SU-DHL-6 (cell line): ENCODE data around the gene MKRN1.

ENCODE experiments used
- H2AFZ ChIP-seq: fragments of 200-600 bp; sonication (generic); 2 replicates; pipeline ENCODE4 v1.6.1; 2014; ENCODE audit warnings: low read depth, mild to moderate bottlenecking, moderate library complexity, mixed read lengths, antibody characterized with exemption, low read length; ENCODE audit not compliant: severe bottlenecking
- H3F3A ChIP-seq: fragments of 200-600 bp; shearing (Covaris generic); 2 replicates; pipeline ENCODE4 v1.6.0; 2016; ENCODE audit warnings: antibody characterized with exemption, mild to moderate bottlenecking; ENCODE audit not compliant: insufficient read depth
- H3K27ac ChIP-seq: fragments of 200-600 bp; sonication (generic); 2 replicates; pipeline ENCODE4 v1.5.1; 2016; ENCODE audit warnings: low read depth, mild to moderate bottlenecking, low read length, moderate library complexity, mixed read lengths
- H3K27me3 ChIP-seq: fragments of 200-600 bp; sonication (generic), shearing (Covaris generic); 2 replicates; pipeline ENCODE4 v1.6.0; 2014; ENCODE audit warnings: mild to moderate bottlenecking, low read length
- H3K36me3 ChIP-seq: fragments of 200-600 bp; sonication (generic); 2 replicates; pipeline ENCODE4 v1.6.1; 2014; ENCODE audit warnings: mild to moderate bottlenecking, low read length, mixed read lengths
- H3K4me2 ChIP-seq: fragments of 300-600, 200-600 bp; shearing (Covaris generic), sonication (generic); 2 replicates; pipeline ENCODE4 v1.6.0; 2014; ENCODE audit warnings: low read length, low read depth, mild to moderate bottlenecking; ENCODE audit not compliant: poor library complexity, severe bottlenecking
- H3K4me3 ChIP-seq: fragments of 200-600 bp; sonication (generic); 2 replicates; pipeline ENCODE4 v1.5.1; 2014; ENCODE audit warnings: antibody characterized with exemption, low read length, mild to moderate bottlenecking, mixed read lengths; ENCODE audit not compliant: insufficient read depth, poor library complexity, severe bottlenecking
- H3K79me2 ChIP-seq: fragments of 200-600 bp; sonication (generic); 2 replicates; pipeline ENCODE4 v1.6.1; 2014; ENCODE audit warnings: mild to moderate bottlenecking, low read length, moderate library complexity; ENCODE audit not compliant: insufficient read depth
- H3K9ac ChIP-seq: fragments of 200-600 bp; sonication (generic); 2 replicates; pipeline ENCODE4 v1.7.0; 2014; ENCODE audit warnings: mild to moderate bottlenecking, low read length
- H3K9me2 ChIP-seq: fragments of 200-600 bp; sonication (generic); replicated peaks from 2 replicates; pipeline ENCODE4 v1.6.1; 2014; ENCODE audit warnings: low read length; ENCODE audit not compliant: insufficient read depth
- H3K9me3 ChIP-seq: fragments of 200-600 bp; sonication (generic); 2 replicates; pipeline ENCODE4 v1.6.1; 2014; ENCODE audit warnings: low read length, mixed read lengths; ENCODE audit not compliant: insufficient read depth
- H4K20me1 ChIP-seq: fragments of 200-600 bp; sonication (generic); 2 replicates; pipeline ENCODE4 v1.6.1; 2014; ENCODE audit warnings: low read depth, mild to moderate bottlenecking, antibody characterized with exemption, low read length, moderate library complexity, mixed read lengths
- EZH2phosphoT487 ChIP-seq: fragments of 200-600 bp; sonication (generic), shearing (Covaris generic); conservative IDR thresholded peaks from 2 replicates; pipeline ENCODE4 v1.6.1; 2018; ENCODE audit warnings: mild to moderate bottlenecking, antibody characterized with exemption, low read length, moderate library complexity, mixed read lengths
- TF ChIP-seq, protein P1 (sequence below): fragments of 200-600 bp; sonication (generic); IDR thresholded peaks from one replicate; pipeline ENCODE4 v1.5.1; 2017; ENCODE audit warnings: antibody characterized with exemption, mild to moderate bottlenecking, low read length, moderate library complexity; ENCODE audit not compliant: insufficient read depth, poor library complexity, severe bottlenecking

Gene MKRN1

GRCh38 chr7:140525743-140526142 is 46.4 kb upstream of the MKRN1 start:
- Histone ChIP-seq H3K9ac (no peak overlapping the region), H3K36me3 (no peaks in the 10 kb centered on the region), H3K9me2 (no peaks in the 10 kb centered on the region), H3K27me3 (no peaks in the 10 kb centered on the region), H3K27ac (no peak overlapping the region), H3K4me3 (no peak overlapping the region), H3F3A (no peaks in the 10 kb centered on the region), H3K4me2 (no peak overlapping the region), H3K9me3 (no peaks in the 10 kb centered on the region), H4K20me1 (no peaks in the 10 kb centered on the region), H2AFZ (no peak overlapping the region), H3K79me2 (no peaks in the 10 kb centered on the region)
- no peak for TF ChIP-seq EZH2phosphoT487

- Histone ChIP-seq H3F3A (no peaks in the 10 kb centered on the region), H3K36me3 (no peaks in the 10 kb centered on the region), H3K4me2 (no peak overlapping the region), H3K4me3 (no peak overlapping the region), H3K9ac (no peak overlapping the region), H3K27me3 (no peaks in the 10 kb centered on the region), H3K27ac (no peak overlapping the region), H3K9me2 (no peaks in the 10 kb centered on the region), H3K9me3 (no peaks in the 10 kb centered on the region), H2AFZ (no peak overlapping the region), H3K79me2 (no peaks in the 10 kb centered on the region), H4K20me1 (no peaks in the 10 kb centered on the region)
- TF ChIP-seq, protein P1, sequence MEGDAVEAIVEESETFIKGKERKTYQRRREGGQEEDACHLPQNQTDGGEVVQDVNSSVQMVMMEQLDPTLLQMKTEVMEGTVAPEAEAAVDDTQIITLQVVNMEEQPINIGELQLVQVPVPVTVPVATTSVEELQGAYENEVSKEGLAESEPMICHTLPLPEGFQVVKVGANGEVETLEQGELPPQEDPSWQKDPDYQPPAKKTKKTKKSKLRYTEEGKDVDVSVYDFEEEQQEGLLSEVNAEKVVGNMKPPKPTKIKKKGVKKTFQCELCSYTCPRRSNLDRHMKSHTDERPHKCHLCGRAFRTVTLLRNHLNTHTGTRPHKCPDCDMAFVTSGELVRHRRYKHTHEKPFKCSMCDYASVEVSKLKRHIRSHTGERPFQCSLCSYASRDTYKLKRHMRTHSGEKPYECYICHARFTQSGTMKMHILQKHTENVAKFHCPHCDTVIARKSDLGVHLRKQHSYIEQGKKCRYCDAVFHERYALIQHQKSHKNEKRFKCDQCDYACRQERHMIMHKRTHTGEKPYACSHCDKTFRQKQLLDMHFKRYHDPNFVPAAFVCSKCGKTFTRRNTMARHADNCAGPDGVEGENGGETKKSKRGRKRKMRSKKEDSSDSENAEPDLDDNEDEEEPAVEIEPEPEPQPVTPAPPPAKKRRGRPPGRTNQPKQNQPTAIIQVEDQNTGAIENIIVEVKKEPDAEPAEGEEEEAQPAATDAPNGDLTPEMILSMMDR, result no peak
- no peak for TF ChIP-seq EZH2phosphoT487
These were observed 42.1 kb upstream of the MKRN1 start for GRCh38 chr7:140521421-140521820.

DNA sequence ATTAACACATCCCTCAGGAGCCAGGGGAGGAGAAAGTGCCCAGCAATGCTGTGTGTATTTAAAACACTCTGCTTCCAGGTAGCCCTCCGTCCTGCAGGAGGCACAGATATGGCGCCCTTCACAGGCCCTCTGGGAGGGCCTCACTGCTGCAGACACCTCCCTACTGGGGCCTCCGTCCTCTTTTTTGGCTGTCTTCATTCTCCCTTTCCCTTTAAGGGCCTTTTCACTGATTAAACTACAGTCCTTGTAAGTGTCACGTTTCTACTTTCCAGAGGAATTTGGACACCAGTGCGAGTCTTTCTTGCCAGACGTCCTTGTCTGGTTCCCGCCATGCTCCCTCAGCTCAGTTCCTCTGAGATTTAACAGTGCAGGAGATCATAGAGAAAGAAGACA is 39.7 kb upstream of the MKRN1 start:
- H3K36me3 ChIP-seq, result no peaks in the 10 kb centered on the region
- H3K4me2 ChIP-seq, result no peak overlapping the region
- H2AFZ ChIP-seq, result no peak overlapping the region
- TF ChIP-seq EZH2phosphoT487, result no peak
- H3K9me3 ChIP-seq, result no peaks in the 10 kb centered on the region
- no peaks in the 10 kb centered on the region for H3F3A ChIP-seq
- no peak overlapping the region for H3K4me3 ChIP-seq
- no peaks in the 10 kb centered on the region for H3K79me2 ChIP-seq
- H4K20me1 ChIP-seq, result no peaks in the 10 kb centered on the region
- H3K9me2 ChIP-seq, result no peaks in the 10 kb centered on the region
- no peak overlapping the region for H3K9ac ChIP-seq
- no peak overlapping the region for H3K27ac ChIP-seq
- H3K27me3 ChIP-seq, result no peaks in the 10 kb centered on the region

DNA sequence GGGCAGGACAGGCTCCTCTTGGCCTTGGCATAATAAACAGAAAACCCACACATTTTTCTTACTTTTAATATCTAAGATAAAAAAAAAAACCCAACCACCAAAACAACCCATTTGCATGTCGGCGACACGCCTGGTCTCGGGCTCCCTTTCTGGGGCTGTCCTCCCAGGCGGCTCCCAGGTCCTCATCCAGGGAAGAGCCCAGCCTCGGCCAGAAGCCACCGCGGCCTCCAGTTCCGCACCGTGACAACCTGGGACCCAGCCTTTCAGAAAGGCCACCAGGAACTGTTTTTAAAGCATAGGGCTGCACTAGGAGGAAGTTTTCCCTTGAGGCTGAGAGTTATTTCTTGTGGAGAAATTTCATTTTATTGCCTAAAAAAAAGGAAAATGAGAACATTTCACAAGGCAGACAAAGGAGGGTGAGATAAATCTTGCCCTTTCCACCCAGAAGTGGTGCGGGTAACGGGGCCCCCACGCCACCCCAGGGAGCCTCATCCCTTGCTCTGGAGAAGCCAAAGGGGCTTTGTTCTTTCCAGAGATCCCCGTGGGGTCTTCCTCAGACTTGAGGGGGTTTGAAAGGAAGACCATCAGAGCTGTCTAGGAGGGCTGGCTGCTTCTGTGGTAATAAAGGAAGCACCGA is 39.2 kb upstream of the MKRN1 start:
- no peaks in the 10 kb centered on the region for H3K27me3 ChIP-seq
- TF ChIP-seq, protein P1, result no peak
- no peak for TF ChIP-seq EZH2phosphoT487
- H3K9ac ChIP-seq, result no peak overlapping the region
- H3K79me2 ChIP-seq, result no peaks in the 10 kb centered on the region
- H3K36me3 ChIP-seq, result no peaks in the 10 kb centered on the region
- no peak overlapping the region for H3K4me2 ChIP-seq
- no peak overlapping the region for H3K4me3 ChIP-seq
- no peaks in the 10 kb centered on the region for H4K20me1 ChIP-seq
- H2AFZ ChIP-seq, result peak overlapping the region; percentile 17
- no peaks in the 10 kb centered on the region for H3K9me2 ChIP-seq
- no peaks in the 10 kb centered on the region for H3K9me3 ChIP-seq
- no peak overlapping the region for H3K27ac ChIP-seq
- H3F3A ChIP-seq, result no peaks in the 10 kb centered on the region
